GM21367 (cell line): ENCODE results near the gene VAV1.
"Not testable (repeated sequence)": the region's sequence is repeated elsewhere in the genome, so short reads cannot be mapped to it uniquely, and the experiment has no call there.

Experiments
- ATAC-seq: cut with Tn5 transposase; IDR thresholded peaks from one replicate; pipeline ENCODE4 v1.9.1; 2021; ENCODE audit not compliant: unreplicated experiment

The VAV1 gene

GRCh38 chr19:6754653-6755463, 17.6 kb upstream of the VAV1 start:
- no peak for ATAC-seq

GRCh38 chr19:6760606-6761005, 11.9 kb upstream of the VAV1 start:
- ATAC-seq, result no peak

- no peak for ATAC-seq
Measured at GRCh38 chr19:6761053-6761676, 11.3 kb upstream of the VAV1 start.

- ATAC-seq, result not testable (repeated sequence)
Measured at GRCh38 chr19:6762253-6762797, 10.2 kb upstream of the VAV1 start.

GRCh38 chr19:6765738-6766356, 6.7 kb upstream of the VAV1 start:
- no peak for ATAC-seq

- ATAC-seq, result no peak
Measured at GRCh38 chr19:6766357-6767080, 6.0 kb upstream of the VAV1 start.

GRCh38 chr19:6767081-6767356, 5.5 kb upstream of the VAV1 start:
- no peak for ATAC-seq

GRCh38 chr19:6767357-6768235, 4.9 kb upstream of the VAV1 start, which contains the start of gene SH2D3A:
TSS of gene SH2D3A (minus strand) at chr19:6767435. CDS start at chr19:6763748, 3,687 bp downstream.
- peak; percentile 46 for ATAC-seq

GRCh38 chr19:6768236-6768785, 4.2 kb upstream of the VAV1 start:
- ATAC-seq, result no peak

- no peak for ATAC-seq
Measured at GRCh38 chr19:6769006-6769619, 3.4 kb upstream of the VAV1 start.

- not testable (repeated sequence) for ATAC-seq
Measured at GRCh38 chr19:6771648-6772027, 870 bp upstream of the VAV1 start.

GRCh38 chr19:6772866-6773322, 386 bp downstream of the VAV1 start:
- ATAC-seq, result no peak

- ATAC-seq, result no peak
Measured at GRCh38 chr19:6773323-6773931, 919 bp downstream of the VAV1 start.

- no peak for ATAC-seq
Measured at GRCh38 chr19:6774821-6775707, 2.6 kb downstream of the VAV1 start.

GRCh38 chr19:6776045-6776444, 3.5 kb downstream of the VAV1 start:
- not testable (repeated sequence) for ATAC-seq

- no peak for ATAC-seq
Measured at GRCh38 chr19:6776999-6777398, 4.5 kb downstream of the VAV1 start.

- no peak for ATAC-seq
Measured at GRCh38 chr19:6777434-6777833, 4.9 kb downstream of the VAV1 start.

GRCh38 chr19:6778386-6778785, 5.9 kb downstream of the VAV1 start:
- ATAC-seq, result no peak
